Fibroblast of pulmonary artery (primary cell): ENCODE results near the gene AHRR.
A peak's percentile ranks its signal among the peaks of the same experiment; 100 is the strongest.
"Not testable (repeated sequence)": the region's sequence is repeated elsewhere in the genome, so short reads cannot be mapped to it uniquely, and the experiment has no call there.

Source experiments
- DNase-seq: peaks from one replicate; pipeline ENCODE4 v3.0.0-alpha.2; 2010; ENCODE audit warnings: low read depth
- H3K4me3 ChIP-seq: replicated peaks from 2 replicates; pipeline ENCODE4 v1.5.1; 2011; ENCODE audit warnings: low read depth, mild to moderate bottlenecking, control low read depth, low read length, moderate library complexity
- TF ChIP-seq, protein P1 (sequence below): IDR thresholded peaks from 2 replicates; pipeline ENCODE4 v1.5.1; 2011; ENCODE audit warnings: mild to moderate bottlenecking, control low read depth, low read length, inconsistent platforms; ENCODE audit errors: missing control alignments

AHRR gene

DNA sequence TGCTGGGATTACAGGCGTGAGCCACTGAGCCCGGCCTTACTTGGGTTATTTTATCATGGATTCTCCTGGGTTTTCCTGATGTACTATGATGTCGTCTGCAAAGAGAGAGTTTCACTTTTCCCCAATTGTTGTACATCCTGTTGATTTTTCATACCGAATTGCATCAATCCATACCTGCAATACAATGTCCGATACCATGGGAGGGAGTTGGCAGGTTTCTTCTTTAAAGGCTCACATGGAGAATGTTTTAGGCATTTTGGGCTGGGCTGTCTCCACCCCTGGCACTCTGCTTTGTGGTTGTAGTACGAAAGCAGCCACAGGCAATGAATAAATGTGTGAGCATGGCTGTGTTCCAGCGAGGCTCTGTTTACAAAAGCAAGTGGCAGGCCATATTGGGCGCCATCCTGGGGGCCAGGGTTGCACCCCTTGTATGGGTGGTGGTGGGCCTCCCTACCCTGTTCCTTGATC lies 86.3 kb downstream of the AHRR start:
- H3K4me3 ChIP-seq: no peak overlapping the region
- TF ChIP-seq, protein P1, sequence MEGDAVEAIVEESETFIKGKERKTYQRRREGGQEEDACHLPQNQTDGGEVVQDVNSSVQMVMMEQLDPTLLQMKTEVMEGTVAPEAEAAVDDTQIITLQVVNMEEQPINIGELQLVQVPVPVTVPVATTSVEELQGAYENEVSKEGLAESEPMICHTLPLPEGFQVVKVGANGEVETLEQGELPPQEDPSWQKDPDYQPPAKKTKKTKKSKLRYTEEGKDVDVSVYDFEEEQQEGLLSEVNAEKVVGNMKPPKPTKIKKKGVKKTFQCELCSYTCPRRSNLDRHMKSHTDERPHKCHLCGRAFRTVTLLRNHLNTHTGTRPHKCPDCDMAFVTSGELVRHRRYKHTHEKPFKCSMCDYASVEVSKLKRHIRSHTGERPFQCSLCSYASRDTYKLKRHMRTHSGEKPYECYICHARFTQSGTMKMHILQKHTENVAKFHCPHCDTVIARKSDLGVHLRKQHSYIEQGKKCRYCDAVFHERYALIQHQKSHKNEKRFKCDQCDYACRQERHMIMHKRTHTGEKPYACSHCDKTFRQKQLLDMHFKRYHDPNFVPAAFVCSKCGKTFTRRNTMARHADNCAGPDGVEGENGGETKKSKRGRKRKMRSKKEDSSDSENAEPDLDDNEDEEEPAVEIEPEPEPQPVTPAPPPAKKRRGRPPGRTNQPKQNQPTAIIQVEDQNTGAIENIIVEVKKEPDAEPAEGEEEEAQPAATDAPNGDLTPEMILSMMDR: no peak
- DNase-seq: no peak

DNA sequence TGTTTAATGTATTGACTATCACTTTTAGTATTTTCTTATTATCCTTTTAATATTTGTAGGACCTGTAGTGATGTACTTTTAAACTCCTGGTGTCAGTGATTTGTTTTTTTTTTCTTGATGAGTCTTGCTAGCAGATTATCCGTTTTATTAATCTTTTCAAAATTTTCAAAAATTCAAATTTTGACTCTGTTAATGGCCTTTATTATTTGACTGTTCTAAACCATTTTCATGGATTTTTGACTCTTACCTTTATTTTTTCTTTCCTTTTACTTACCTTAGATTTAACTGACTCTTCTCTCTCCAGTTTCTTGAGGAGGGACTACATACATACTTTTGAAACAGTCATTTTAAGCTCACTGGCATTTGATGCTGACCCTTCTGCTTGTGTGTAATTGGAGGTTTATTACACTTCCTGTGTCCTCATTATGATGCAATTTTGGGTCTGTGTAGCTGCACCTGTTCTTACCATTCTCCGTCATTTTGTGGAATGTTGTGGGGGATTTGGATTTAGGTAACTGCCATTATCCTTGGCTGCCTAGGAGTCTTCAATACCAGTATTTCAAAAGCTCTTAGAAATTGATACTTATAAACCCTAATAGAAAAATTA lies 89.5 kb downstream of the AHRR start:
- DNase-seq: no peak
- TF ChIP-seq, protein P1: no peak

DNA sequence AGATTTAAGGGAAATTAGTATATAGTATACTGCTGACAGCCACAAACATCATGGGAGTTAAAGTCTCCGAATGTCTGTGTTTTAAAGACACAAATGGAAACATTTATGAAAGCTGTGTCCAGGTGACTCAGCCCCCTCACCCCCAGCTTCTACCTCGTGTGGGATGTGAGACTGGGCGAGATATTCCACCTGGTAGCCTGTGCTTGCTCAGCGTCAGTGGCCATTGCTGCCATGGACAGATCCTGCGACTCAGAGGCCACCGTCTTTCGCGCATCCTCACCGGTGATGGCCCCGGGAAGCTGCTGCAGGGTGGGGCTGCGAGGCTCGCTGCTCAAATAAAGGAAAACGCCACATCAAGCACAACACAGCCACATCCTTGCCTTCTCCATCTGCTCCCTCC lies 90.2 kb downstream of the AHRR start:
- H3K4me3 ChIP-seq: no peak overlapping the region
- TF ChIP-seq, protein P1: no peak
- no peak for DNase-seq

More for the DNA sequence above, 89.5 kb downstream of the AHRR start:
- H3K4me3 ChIP-seq: no peak overlapping the region

DNA sequence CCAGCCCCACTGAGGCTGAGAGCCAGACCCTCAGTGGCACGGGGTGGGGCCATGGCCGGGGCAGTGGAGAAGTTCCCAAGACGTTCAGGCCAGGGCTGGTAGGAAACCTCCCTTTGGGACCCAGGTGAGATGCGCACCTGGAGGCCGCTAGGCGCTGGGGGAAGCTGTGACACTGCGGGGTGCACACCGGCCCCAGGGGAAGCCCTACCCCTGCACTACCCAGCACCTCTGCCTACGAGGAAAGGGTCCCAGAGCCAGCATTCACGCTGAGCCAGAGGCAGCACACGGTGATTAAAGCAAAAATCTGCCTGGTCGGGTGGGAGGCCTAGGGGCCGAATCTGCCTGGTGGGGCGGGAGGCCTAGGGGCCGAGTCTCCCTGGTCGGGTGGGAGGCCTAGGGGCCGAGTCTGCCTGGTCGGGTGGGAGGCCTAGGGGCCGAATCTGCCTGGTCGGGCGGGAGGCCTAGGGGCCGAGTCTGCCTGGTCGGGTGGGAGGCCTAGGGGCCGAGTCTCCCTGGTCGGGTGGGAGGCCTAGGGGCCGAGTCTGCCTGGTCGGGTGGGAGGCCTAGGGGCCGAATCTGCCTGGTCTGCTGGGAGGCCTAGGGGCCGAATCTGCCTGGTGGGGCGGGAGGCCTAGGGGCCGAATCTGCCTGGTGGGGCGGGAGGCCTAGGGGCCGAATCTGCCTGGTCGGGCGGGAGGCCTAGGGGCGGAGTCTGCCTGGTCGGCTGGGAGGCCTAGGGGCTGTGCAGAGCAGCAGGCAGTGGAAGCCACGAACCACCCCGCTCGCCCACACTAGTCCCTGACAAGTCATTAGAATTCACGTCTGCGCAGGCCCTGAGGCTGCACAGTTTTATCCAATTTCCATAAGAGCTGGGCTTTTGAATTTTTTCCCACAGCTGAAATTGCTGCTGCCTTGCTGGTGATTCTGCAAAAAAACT lies 93.7 kb downstream of the AHRR start:
- not testable (repeated sequence) for H3K4me3 ChIP-seq
- DNase-seq: peak; percentile 84

DNA sequence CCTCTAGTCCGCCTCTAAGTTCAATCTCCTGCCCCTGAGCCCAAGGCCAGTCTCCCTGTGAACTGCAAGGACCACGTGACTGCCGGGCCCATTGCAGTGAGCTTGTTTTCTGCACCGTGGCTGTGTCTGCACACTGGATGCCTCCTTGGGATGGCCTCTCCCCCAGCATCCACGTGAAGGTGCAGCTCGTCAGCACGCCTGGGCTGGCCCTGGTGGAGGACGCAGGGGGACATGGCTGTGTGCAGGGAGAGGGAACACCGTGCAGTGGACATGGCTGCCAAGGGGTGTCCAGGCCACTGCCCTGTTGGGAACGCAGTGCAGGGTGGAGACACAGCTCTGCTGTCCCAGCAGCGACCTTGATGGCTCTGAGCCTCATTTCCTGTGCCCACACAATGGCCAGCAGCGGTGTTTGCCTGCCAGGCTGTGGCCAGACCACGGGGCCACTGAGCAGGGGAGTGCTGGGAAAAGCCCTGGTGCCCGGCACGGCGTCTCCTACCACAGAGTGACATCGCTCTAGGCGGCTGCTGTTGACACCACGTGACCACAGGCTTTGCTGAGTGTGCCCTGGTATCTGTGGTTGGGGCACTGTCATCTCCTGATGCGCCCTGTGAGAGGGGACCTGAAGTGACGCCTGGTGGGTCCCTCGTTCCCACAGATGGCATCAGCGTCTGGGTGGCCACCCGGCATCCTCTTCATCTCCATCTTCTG lies 94.6 kb downstream of the AHRR start:
- TF ChIP-seq, protein P1: no peak
- no peak overlapping the region for H3K4me3 ChIP-seq
- DNase-seq: no peak

DNA sequence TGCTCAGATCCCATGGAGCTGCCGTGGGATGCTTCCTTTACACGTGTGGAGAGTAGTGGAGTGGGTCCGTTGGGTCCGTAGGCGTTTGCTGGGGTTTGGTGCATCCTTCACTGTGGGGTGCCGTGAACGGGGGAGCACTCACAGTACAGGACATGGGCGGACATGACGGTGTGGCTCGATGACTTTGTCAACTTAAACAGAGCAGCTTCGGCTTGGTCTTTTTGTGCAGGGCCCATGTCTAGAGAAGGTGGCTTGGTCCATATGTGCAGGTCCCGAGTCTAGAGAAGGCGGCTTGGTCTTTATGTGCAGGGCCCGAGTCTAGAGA lies 95.1 kb downstream of the AHRR start:
- TF ChIP-seq, protein P1: no peak
- no peak overlapping the region for H3K4me3 ChIP-seq
- DNase-seq: no peak

DNA sequence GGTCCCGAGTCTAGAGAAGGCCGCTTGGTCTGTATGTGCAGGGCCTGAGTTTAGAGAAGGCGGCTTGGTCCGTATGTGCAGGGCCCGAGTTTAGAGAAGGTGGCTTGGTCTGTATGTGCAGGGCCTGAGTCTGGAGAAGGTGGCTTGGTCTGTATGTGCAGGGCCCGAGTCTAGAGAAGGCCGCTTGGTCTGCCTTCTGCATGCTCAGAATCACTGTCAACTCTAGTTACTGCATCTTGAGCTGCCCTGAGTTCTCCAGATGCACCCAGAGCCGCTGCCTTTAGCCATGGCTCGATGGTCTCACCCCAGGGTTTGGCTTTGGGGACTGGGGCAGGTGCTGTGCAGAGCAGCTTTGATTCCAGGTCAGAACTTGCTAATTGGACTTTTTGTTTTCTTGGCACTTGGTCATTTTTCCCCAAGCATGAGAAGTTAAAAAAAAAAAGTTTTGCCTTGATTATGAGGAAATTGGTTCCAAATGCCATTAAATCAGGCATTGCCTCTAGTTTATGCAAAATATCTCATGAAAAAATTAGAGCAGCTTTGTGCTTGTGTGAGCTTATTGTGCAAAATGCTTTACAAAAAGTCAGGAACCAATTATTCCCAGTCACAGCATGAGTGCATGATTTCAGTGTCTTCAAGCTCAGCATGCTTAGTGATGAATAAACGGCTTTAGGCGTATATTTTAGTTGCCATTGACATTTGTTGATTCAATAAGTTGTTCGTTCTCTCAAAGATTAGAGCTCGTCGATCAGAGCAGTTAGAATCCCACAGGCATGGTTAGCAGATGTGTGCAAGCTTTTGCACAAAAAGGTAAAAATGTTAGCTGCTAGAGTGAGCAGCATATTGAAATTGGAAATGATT lies 96.0 kb downstream of the AHRR start:
- no peak overlapping the region for H3K4me3 ChIP-seq
- no peak for DNase-seq
- TF ChIP-seq, protein P1: no peak
